ENCODE results near the gene COX4I2. TPM values are rescaled to one million over a fixed set of nuclear protein-coding genes. Genes with fewer than 3 reads are reported as not detected.
A peak's percentile ranks its signal among the peaks of the same experiment; 100 is the strongest.

Gene COX4I2
- total RNA-seq, 2 donors from 2014 or later: 6.8 to 9.0 TPM

DNA sequence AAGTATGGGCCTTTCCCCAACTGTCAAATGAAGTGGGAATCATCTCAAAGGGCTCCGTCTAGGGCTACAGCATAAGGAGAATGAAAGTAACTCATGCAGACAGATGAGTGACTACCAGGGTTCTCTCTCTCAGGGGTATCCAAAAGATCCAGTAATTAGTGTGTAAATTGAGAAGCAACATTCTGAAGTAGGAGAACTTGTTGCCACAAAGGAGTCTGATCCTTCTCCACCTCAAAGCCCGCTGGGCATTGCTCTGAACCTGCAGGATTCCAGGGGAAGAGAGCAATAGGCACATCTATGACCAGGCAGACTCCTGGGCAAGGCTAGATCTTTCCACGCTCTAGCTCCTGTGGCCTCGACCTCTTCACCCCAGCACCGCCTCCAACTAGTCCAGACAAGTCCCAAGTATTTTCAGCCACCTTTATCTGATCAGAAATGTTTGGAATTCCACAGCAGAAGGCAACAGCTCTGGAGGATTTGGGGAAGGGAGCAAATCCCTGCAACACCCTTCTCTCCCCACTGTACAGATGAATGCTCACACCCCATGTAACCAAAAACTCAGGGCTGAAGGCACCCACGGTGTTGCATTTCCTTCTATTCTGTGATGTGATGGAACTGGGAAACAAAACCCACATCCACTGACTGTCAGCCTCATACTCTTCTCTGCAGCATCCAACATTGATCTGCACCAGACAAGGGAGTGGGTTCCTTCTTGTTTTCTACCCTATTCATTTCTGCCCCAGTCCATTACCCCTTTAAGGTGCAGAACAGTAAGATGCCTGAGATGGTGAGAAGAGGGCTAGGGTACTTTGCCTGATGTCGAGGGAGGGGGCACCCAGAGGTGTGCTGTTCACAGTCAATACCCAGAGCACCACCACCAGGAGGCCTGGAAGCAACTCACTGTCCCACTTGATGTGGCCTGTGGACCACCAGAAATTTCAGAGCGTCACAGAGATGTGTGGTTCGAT, 41.0 kb downstream of the COX4I2 start:
- Histone ChIP-seq H3K9me3 (no peaks in the 10 kb centered on the region), H3K4me1 (peaks cover 0 to 98% of the 10 kb centered on the region in 2 donors), H3K27me3 (no peaks in the 10 kb centered on the region), H3K27ac (peak overlapping the region; percentile 54 to 61), H3K4me3 (no peak overlapping the region), H3K36me3 (peaks cover 16% of the 10 kb centered on the region)
- DNase-seq (ENCODE audit: low spot score): no peak
- TF ChIP-seq, protein P1, sequence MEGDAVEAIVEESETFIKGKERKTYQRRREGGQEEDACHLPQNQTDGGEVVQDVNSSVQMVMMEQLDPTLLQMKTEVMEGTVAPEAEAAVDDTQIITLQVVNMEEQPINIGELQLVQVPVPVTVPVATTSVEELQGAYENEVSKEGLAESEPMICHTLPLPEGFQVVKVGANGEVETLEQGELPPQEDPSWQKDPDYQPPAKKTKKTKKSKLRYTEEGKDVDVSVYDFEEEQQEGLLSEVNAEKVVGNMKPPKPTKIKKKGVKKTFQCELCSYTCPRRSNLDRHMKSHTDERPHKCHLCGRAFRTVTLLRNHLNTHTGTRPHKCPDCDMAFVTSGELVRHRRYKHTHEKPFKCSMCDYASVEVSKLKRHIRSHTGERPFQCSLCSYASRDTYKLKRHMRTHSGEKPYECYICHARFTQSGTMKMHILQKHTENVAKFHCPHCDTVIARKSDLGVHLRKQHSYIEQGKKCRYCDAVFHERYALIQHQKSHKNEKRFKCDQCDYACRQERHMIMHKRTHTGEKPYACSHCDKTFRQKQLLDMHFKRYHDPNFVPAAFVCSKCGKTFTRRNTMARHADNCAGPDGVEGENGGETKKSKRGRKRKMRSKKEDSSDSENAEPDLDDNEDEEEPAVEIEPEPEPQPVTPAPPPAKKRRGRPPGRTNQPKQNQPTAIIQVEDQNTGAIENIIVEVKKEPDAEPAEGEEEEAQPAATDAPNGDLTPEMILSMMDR (IDR thresholded peaks at IDR 0.05): no peak

DNA sequence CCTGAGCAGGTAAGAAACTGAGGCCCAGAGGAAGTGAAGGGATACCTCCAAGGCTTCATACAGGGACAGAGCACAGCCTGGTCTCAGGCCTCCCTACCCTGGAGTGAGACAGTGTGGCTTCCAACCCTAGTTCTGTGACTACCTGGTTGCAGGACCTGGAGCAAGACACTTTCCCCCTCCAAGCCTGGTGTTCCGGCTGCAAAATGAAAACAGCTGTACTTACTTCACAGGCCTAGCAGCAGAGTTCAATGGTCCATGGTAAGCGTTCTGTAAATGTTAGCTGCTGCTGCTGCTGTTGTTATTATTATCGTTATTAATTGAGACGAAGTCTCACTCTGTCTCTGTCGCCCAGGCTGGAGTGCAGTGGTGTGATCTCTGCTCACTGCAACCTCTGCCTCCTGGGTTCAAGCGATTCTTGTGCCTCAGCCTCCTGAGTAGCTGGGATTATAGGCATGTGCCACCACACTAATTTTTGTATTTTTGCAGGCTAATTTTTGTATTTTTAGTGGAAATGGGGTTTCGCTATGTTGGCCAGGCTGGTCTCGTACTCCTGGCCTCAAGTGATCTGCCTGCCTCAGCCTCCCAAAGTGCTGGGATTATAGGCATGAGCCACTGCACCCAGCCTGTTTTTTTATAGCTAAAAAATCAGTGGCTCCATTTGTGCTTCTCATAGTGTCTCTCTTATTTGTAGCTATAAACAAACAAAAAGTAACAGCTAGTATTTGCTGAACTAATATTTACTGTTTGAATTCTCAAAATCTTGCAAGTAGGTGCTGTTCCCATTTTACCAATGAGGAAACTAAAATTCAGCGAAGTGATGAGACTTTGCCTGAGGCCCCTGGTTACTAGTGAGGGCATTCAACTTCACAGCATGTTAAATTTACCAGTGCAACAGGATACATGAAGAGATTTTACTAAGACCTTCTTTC, 41.9 kb downstream of the COX4I2 start:
- peaks cover 0 to 96% of the 10 kb centered on the region in 2 donors for H3K4me1 ChIP-seq
- H3K9me3 ChIP-seq: no peaks in the 10 kb centered on the region
- DNase-seq (ENCODE audit: low spot score): no peak
- TF ChIP-seq, protein P1 (IDR thresholded peaks at IDR 0.05): no peak
- no peak overlapping the region for H3K4me3 ChIP-seq
- H3K36me3 ChIP-seq: peaks cover 22% of the 10 kb centered on the region
- H3K27me3 ChIP-seq: no peaks in the 10 kb centered on the region
- H3K27ac ChIP-seq: peak overlapping the region; percentile 13 to 61

DNA sequence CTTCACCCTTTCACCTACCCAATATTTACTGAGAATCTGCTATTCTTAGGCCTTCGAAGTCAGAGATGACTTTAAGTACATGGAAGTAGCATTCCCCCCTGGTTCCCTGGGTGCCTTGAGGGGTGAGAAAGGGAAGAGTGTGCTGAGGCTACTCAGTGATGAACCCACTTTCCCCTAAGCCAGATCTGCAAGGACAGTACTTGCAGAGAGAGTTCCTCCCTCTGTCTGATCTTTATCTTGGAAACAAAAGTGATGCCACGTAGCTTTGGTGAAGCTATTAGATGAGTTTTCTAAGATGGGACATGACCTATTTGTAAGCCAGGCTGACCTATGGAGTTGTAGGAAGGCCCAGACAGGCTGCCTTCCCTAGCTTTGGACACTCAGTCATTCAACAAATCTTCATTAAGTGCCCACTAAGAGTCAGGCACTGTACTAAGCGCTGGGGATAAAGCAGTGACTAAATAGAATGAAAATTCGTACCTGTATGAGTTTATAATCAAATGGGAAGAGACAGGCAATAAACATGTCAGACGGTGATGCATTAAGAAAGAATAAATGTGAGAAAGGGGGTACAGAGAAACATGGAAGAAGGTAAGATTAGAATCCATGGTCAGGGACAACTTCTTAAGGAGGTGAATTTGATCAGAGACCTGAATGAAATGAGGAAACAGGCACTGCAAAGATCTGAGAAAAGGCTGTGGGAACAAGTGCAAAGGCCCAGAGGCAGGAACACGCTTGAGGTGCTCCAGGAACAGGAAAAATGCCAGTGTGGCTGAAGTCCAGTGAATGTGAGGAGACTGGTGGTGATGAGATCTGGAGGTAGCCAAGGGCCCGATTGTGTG, 42.8 kb downstream of the COX4I2 start:
- Histone ChIP-seq H3K4me1 (peaks cover 0 to 95% of the 10 kb centered on the region in 2 donors), H3K27ac (peak overlapping the region; percentile 9 to 32)

DNA sequence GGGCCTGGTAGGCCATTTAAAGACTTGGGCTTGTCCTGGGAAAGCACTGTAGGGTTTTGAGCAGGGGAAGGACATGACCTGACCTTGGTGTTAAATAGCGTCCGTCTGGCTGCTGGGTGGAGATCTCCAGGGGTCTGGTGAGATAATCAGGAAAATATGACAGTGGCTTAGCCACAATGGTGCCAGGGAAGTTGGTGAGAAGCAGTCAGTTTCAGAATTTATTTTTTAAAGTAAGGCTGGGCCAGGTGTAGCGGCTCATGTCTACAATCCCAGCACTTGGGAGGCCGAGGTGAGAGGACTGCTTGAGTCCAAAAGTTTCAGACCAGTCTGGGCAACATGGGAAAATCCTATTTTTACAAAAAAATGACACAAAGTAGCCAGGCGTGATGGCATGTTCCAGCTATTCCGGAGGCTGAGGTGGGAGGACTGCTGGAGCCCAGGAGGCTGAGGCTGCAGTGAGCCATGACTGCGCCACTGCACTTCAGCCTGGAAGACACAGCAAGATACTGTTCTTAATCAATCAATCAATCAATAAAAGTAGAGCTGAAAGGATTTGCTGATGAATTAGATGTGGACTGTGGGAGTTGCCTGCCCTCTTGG, 43.5 kb downstream of the COX4I2 start:
- H3K4me1 ChIP-seq: peaks cover 0 to 95% of the 10 kb centered on the region in 2 donors
- TF ChIP-seq, protein P1 (IDR thresholded peaks at IDR 0.05): no peak
- no peak overlapping the region for H3K4me3 ChIP-seq
- no peak for DNase-seq (ENCODE audit: low spot score)
- peak overlapping the region in 1 of 2 donors; percentile 32 for H3K27ac ChIP-seq
- H3K9me3 ChIP-seq: no peaks in the 10 kb centered on the region
- peaks cover 22% of the 10 kb centered on the region for H3K36me3 ChIP-seq
- no peaks in the 10 kb centered on the region for H3K27me3 ChIP-seq

More for the DNA sequence above, 42.8 kb downstream of the COX4I2 start:
- H3K36me3 ChIP-seq: peaks cover 22% of the 10 kb centered on the region
- H3K9me3 ChIP-seq: no peaks in the 10 kb centered on the region
- TF ChIP-seq, protein P1 (IDR thresholded peaks at IDR 0.05): no peak
- H3K4me3 ChIP-seq: no peak overlapping the region
- no peaks in the 10 kb centered on the region for H3K27me3 ChIP-seq
- no peak for DNase-seq (ENCODE audit: low spot score)

DNA sequence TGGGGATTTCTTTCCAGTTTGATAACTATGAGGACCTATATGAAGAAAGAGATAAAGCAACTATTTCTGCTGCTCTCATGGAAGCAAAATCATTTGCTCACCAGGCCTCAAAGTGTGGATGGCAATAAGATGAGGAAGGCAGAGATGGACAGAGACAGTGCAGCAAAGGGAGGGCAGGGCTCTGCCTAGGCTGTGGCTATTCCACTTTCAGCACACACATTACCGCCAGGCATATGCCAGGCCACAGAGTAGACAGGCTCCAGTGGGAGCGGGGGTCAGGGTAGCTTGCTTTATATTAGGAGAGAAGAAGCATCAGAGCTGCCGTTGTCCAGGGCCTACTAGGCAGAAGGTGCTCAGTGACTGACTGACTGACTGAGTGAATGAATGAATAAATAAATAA, 44.1 kb downstream of the COX4I2 start:
- Histone ChIP-seq H3K4me1 (peaks cover 0 to 95% of the 10 kb centered on the region in 2 donors), H3K9me3 (no peaks in the 10 kb centered on the region), H3K27me3 (no peaks in the 10 kb centered on the region), H3K36me3 (peaks cover 22% of the 10 kb centered on the region), H3K27ac (peak overlapping the region in 1 of 2 donors; percentile 32), H3K4me3 (no peak overlapping the region)
- no peak for DNase-seq (ENCODE audit: low spot score)
- TF ChIP-seq, protein P1 (IDR thresholded peaks at IDR 0.05): no peak
